ENCODE results near the gene VEPH1. TPM values are rescaled to one million over a fixed set of nuclear protein-coding genes. Genes with fewer than 3 reads are reported as not detected.

Gene VEPH1
- total RNA-seq, 4 donors from 2014 or later, result 0.30 to 6.1 (median 0.76) TPM

DNA sequence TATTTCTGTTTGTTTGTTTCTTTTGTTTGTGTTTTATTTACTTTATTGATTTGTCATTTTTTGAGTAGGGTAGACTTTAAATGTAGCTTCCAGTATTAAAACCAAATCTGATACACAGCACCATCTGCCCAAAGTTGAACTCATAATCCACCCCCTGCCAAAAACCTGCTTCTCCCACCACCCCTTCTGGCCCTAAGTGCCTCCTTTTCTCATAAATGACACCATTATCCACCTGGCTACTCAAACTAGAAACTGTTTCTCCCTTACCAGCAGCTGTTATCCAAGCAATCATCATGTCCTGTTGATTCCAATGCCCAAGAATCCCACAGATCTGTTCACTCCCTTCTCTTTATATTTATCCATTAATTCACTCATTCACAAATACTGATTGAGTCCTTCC, 88.4 kb downstream of the VEPH1 start:
- DNase-seq (ENCODE audit: low spot score in 2 of 2), result no peak
- no peak for TF ChIP-seq POLR2A (IDR thresholded peaks at IDR 0.05)
- TF ChIP-seq, protein P1, sequence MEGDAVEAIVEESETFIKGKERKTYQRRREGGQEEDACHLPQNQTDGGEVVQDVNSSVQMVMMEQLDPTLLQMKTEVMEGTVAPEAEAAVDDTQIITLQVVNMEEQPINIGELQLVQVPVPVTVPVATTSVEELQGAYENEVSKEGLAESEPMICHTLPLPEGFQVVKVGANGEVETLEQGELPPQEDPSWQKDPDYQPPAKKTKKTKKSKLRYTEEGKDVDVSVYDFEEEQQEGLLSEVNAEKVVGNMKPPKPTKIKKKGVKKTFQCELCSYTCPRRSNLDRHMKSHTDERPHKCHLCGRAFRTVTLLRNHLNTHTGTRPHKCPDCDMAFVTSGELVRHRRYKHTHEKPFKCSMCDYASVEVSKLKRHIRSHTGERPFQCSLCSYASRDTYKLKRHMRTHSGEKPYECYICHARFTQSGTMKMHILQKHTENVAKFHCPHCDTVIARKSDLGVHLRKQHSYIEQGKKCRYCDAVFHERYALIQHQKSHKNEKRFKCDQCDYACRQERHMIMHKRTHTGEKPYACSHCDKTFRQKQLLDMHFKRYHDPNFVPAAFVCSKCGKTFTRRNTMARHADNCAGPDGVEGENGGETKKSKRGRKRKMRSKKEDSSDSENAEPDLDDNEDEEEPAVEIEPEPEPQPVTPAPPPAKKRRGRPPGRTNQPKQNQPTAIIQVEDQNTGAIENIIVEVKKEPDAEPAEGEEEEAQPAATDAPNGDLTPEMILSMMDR (IDR thresholded peaks at IDR 0.05), result no peak
- no peak for TF ChIP-seq EP300 (IDR thresholded peaks at IDR 0.05)
- Histone ChIP-seq H3K9me3 (peaks cover 0 to 3% (median 0%) of the 10 kb centered on the region in 4 donors), H3K4me1 (no peaks in the 10 kb centered on the region), H3K27me3 (no peaks in the 10 kb centered on the region), H3K27ac (no peak overlapping the region), H3K36me3 (no peaks in the 10 kb centered on the region), H3K4me3 (no peak overlapping the region)

DNA sequence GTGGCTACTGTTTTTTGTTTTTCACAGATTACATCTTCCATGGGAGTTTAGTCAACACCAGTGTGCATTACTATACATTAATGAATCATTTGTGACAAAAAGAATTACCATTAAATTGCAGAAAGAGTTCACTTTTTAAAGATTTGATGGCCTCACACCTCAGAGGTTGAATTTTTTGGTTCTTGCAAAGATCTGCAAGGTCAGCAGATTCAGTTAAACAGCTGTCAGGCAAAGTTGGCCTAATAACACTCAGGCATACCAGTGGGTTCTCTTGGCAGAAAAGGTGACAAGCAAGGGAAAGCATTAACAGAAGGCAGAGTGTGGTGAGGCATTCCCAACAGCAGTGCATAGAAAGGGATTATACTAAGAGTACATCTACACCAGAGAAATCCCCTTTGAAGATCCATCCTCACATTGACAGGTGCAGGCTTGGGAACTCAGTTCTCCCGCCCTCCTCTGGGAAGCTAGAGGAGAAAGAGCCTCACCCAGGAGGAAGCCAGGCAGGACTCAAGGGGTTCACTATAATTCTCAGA, 90.8 kb downstream of the VEPH1 start:
- DNase-seq (ENCODE audit: low spot score in 2 of 2), result no peak
- Histone ChIP-seq H3K27me3 (no peaks in the 10 kb centered on the region), H3K27ac (no peak overlapping the region), H3K4me3 (no peak overlapping the region), H3K4me1 (no peaks in the 10 kb centered on the region), H3K9me3 (peaks cover 0 to 3% (median 0%) of the 10 kb centered on the region in 4 donors), H3K36me3 (no peaks in the 10 kb centered on the region)
- TF ChIP-seq, protein P1 (IDR thresholded peaks at IDR 0.05), result no peak
- no peak for TF ChIP-seq POLR2A (IDR thresholded peaks at IDR 0.05)
- 92 to 93% methylated on average over 1 of the region's 1 CpG for WGBS, 2 donors

GRCh38 chr3:157410945-157411344, 92.3 kb downstream of the VEPH1 start:
- H3K36me3 ChIP-seq, result no peaks in the 10 kb centered on the region
- TF ChIP-seq EP300 (IDR thresholded peaks at IDR 0.05), result no peak
- TF ChIP-seq POLR2A (IDR thresholded peaks at IDR 0.05), result no peak
- H3K4me3 ChIP-seq, result no peak overlapping the region
- H3K9me3 ChIP-seq, result peaks cover 0 to 3% (median 0%) of the 10 kb centered on the region in 4 donors
- no peaks in the 10 kb centered on the region for H3K27me3 ChIP-seq
- H3K27ac ChIP-seq, result no peak overlapping the region
- 68 to 72% methylated on average over 2 of the region's 2 CpGs for WGBS, 2 donors
- no peak for DNase-seq (ENCODE audit: low spot score in 2 of 2)
- H3K4me1 ChIP-seq, result no peaks in the 10 kb centered on the region

GRCh38 chr3:157409516-157409915, 93.7 kb downstream of the VEPH1 start:
- H3K9me3 ChIP-seq, result peaks cover 0 to 3% (median 0%) of the 10 kb centered on the region in 4 donors
- no peak overlapping the region for H3K27ac ChIP-seq
- H3K4me1 ChIP-seq, result no peaks in the 10 kb centered on the region
- H3K36me3 ChIP-seq, result no peaks in the 10 kb centered on the region
- no peak for DNase-seq (ENCODE audit: low spot score in 2 of 2)
- TF ChIP-seq, protein P1 (IDR thresholded peaks at IDR 0.05), result no peak
- TF ChIP-seq EP300 (IDR thresholded peaks at IDR 0.05), result no peak
- no peaks in the 10 kb centered on the region for H3K27me3 ChIP-seq
- H3K4me3 ChIP-seq, result no peak overlapping the region
- WGBS, 2 donors, result 91 to 96% methylated on average over 2 of the region's 2 CpGs

GRCh38 chr3:157408499-157409149, 94.6 kb downstream of the VEPH1 start:
- Histone ChIP-seq H3K4me3 (no peak overlapping the region), H3K9me3 (peaks cover 0 to 3% (median 0%) of the 10 kb centered on the region in 4 donors), H3K4me1 (no peaks in the 10 kb centered on the region), H3K27me3 (no peaks in the 10 kb centered on the region), H3K27ac (no peak overlapping the region), H3K36me3 (no peaks in the 10 kb centered on the region)
- no peak for TF ChIP-seq POLR2A (IDR thresholded peaks at IDR 0.05)
- TF ChIP-seq, protein P1 (IDR thresholded peaks at IDR 0.05), result no peak
- no peak for TF ChIP-seq EP300 (IDR thresholded peaks at IDR 0.05)
- 88 to 89% methylated on average over 4 of the region's 4 CpGs for WGBS, 2 donors
- no peak for DNase-seq (ENCODE audit: low spot score in 2 of 2)

All from tibial nerve (tissue), 4 donors.